Measurements from ENCODE around the gene GTPBP1.

DNA sequence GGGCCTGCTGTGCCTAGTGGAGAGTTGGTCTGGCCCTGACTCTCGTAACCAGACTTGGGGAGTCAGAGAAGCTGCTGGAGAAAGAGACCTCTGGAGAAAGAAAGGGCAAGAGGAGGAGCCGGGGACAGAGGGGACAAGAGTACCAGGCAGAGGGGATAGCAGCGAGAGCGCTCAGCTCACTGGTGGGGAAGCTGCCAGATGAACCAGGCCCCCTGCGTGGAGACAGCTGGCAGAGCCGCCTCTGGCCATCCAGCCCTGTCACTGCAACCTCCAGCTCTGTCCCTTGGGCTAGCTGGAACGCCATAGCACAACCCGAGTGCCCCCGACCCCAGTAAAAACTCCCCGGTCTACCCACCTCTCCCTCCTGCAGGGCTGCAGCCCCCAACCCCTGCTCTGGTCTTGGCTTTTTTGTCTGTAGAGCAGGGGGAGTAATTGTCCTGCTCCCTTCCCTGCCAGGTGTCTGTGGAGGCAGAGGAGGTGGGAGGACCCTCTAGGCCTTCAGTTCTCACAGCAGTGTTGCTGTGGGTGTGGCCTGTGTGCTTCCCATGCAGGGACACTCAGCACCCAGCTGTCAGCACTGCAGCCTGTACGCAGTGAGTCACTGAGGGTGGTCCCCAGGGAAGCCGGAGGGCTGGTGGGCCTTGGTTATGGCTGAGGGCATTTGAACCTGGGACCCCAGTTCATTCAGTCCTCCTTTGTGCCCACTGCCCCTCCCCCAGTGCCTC, 54.9 kb downstream of the GTPBP1 start:
- no peak for TF ChIP-seq CTCF (IDR thresholded peaks at IDR 0.05; ENCODE audit: low read length)
- no peak for TF ChIP-seq EZH2 (optimal IDR thresholded peaks at IDR 0.05; ENCODE audit: low read depth, low read length)

Data from MM.1S (cell line).